Osteoblast (primary cell): Measurements from ENCODE around the gene ARHGAP6. TPM values are rescaled to one million over a fixed set of nuclear protein-coding genes. Genes with fewer than 3 reads are reported as not detected.

Source experiments
- DNase-seq: peaks from one replicate; pipeline ENCODE4 v3.0.0; 2011; ENCODE audit warnings: low spot score, mixed read lengths; ENCODE audit not compliant: insufficient read length; ENCODE audit errors: missing footprints
- H2AFZ ChIP-seq: 2 replicates; pipeline ENCODE4 v1.6.0; 2011; ENCODE audit warnings: mild to moderate bottlenecking, low read length
- H3K27ac ChIP-seq: 2 replicates; pipeline ENCODE4 v1.5.1; 2011; ENCODE audit warnings: mild to moderate bottlenecking, low read depth, low read length, moderate library complexity
- H3K27me3 ChIP-seq: 2 replicates; pipeline ENCODE4 v1.6.0; 2012; ENCODE audit warnings: mild to moderate bottlenecking, control low read depth, inconsistent platforms, low read length, moderate library complexity; ENCODE audit not compliant: insufficient read depth
- H3K36me3 ChIP-seq: 2 replicates; pipeline ENCODE4 v1.5.1; 2011; ENCODE audit warnings: mild to moderate bottlenecking, low read length, control low read depth, moderate library complexity; ENCODE audit not compliant: insufficient read depth
- H3K4me1 ChIP-seq: 2 replicates; pipeline ENCODE4 v1.5.1; 2011; ENCODE audit warnings: mild to moderate bottlenecking, low read length, control low read depth, moderate library complexity; ENCODE audit not compliant: insufficient read depth
- H3K4me2 ChIP-seq: 2 replicates; pipeline ENCODE4 v1.6.0; 2011; ENCODE audit warnings: mild to moderate bottlenecking, low read length; ENCODE audit not compliant: insufficient read depth
- H3K4me3 ChIP-seq: fragments of 200-600 bp; sonication (generic); 3 replicates; pipeline ENCODE4 v1.5.1; 2012; ENCODE audit warnings: mild to moderate bottlenecking, low read length, inconsistent platforms; ENCODE audit not compliant: insufficient read depth
- H3K79me2 ChIP-seq: 2 replicates; pipeline ENCODE4 v1.6.0; 2012; ENCODE audit warnings: mild to moderate bottlenecking, low read length, control low read depth, inconsistent platforms; ENCODE audit not compliant: insufficient read depth
- H3K9me3 ChIP-seq: 2 replicates; pipeline ENCODE4 v1.5.1; 2011; ENCODE audit warnings: low read depth, low read length, control low read depth
- H4K20me1 ChIP-seq: 2 replicates; pipeline ENCODE4 v1.6.0; 2012; ENCODE audit warnings: mild to moderate bottlenecking, low read length, control low read depth; ENCODE audit not compliant: insufficient read depth
- CTCF ChIP-seq: IDR thresholded peaks from 2 replicates; pipeline ENCODE4 v1.5.1; 2011; ENCODE audit warnings: mild to moderate bottlenecking, low read depth, low read length, moderate library complexity; ENCODE audit errors: extremely low read depth
- total RNA-seq: library from RNA; depleted of rRNA; stranded (reverse); fragments of >200 nt; gene quantifications from 2 replicates; pipeline ENCODE4 v1.2.3, GENCODE V29; 2012

The ARHGAP6 gene
- total RNA-seq, 1 donor, result 2.2 TPM

- no peaks in the 10 kb centered on the region for H4K20me1 ChIP-seq
- TF ChIP-seq CTCF, result no peak
- no peak for DNase-seq
Observed at GRCh38 chrX:11103751-11104150, 562.0 kb downstream of the ARHGAP6 start.

GRCh38 chrX:11103006-11103405 is 562.7 kb downstream of the ARHGAP6 start:
- Histone ChIP-seq H3K27me3 (no peaks in the 10 kb centered on the region), H3K36me3 (no peaks in the 10 kb centered on the region), H2AFZ (peak overlapping the region; percentile 52), H3K4me2 (no peak overlapping the region), H4K20me1 (no peaks in the 10 kb centered on the region), H3K27ac (no peak overlapping the region), H3K4me3 (no peak overlapping the region), H3K79me2 (no peaks in the 10 kb centered on the region), H3K4me1 (peaks cover 10% of the 10 kb centered on the region), H3K9me3 (no peaks in the 10 kb centered on the region)
- no peak for TF ChIP-seq CTCF
- DNase-seq, result no peak

More at GRCh38 chrX:11103751-11104150, 562.0 kb downstream of the ARHGAP6 start:
- H3K27me3 ChIP-seq, result no peaks in the 10 kb centered on the region
- H3K36me3 ChIP-seq, result no peaks in the 10 kb centered on the region
- H3K79me2 ChIP-seq, result no peaks in the 10 kb centered on the region
- peaks cover 10% of the 10 kb centered on the region for H3K4me1 ChIP-seq
- no peak overlapping the region for H3K4me2 ChIP-seq
- no peak overlapping the region for H3K27ac ChIP-seq
- no peak overlapping the region for H2AFZ ChIP-seq
- no peaks in the 10 kb centered on the region for H3K9me3 ChIP-seq
- no peak overlapping the region for H3K4me3 ChIP-seq

GRCh38 chrX:11100281-11101035 is 565.3 kb downstream of the ARHGAP6 start:
- Histone ChIP-seq H3K4me2 (peak overlapping the region; percentile 46), H3K79me2 (no peaks in the 10 kb centered on the region), H3K36me3 (no peaks in the 10 kb centered on the region), H3K27ac (peak overlapping the region; percentile 80), H3K4me3 (peak overlapping the region; percentile 1), H3K27me3 (no peaks in the 10 kb centered on the region), H4K20me1 (no peaks in the 10 kb centered on the region), H3K9me3 (no peaks in the 10 kb centered on the region), H3K4me1 (peaks cover 10% of the 10 kb centered on the region), H2AFZ (no peak overlapping the region)
- TF ChIP-seq CTCF, result peak; percentile 56
- no peak for DNase-seq

GRCh38 chrX:11099465-11099864 is 566.3 kb downstream of the ARHGAP6 start:
- no peak overlapping the region for H2AFZ ChIP-seq
- no peaks in the 10 kb centered on the region for H3K36me3 ChIP-seq
- no peaks in the 10 kb centered on the region for H3K9me3 ChIP-seq
- DNase-seq, result no peak
- peaks cover 10% of the 10 kb centered on the region for H3K4me1 ChIP-seq
- no peak overlapping the region for H3K27ac ChIP-seq
- H3K79me2 ChIP-seq, result no peaks in the 10 kb centered on the region
- H3K27me3 ChIP-seq, result no peaks in the 10 kb centered on the region
- no peak for TF ChIP-seq CTCF
- no peaks in the 10 kb centered on the region for H4K20me1 ChIP-seq
- H3K4me3 ChIP-seq, result no peak overlapping the region
- H3K4me2 ChIP-seq, result no peak overlapping the region
